NT2/D1 (cell line): ENCODE measurements around the gene TNS3.

Experiments
- SUZ12 ChIP-seq: IDR thresholded peaks from 2 replicates; pipeline ENCODE4 v1.6.1; 2011; ENCODE audit not compliant: insufficient read length, insufficient read depth; ENCODE audit errors: extremely low read depth
- YY1 ChIP-seq: IDR thresholded peaks from 2 replicates; pipeline ENCODE4 v1.6.1; 2011; ENCODE audit not compliant: insufficient read length, insufficient read depth
- ZNF274 ChIP-seq: IDR thresholded peaks from 2 replicates; pipeline ENCODE4 v1.6.1; 2011; ENCODE audit warnings: mild to moderate bottlenecking, low read depth, low read length

DNA sequence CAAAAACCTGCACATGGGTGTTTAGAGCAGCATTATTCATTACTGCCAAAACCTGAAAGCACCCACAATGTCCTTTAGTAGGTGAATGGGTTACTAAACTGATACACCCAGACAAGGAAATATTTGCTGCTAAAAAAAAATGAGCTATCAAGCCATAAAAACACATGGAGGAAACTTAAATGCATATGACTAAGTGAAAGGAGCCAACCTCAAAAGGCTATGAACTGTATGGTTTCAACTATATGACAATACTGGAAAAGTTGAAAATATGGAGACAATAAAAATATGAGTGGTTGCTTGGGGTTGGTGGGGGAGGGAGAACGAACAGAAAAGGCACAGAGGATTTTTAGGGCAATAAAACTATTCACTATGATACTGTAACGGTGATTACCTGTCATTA is 291.0 kb downstream of the TNS3 start:
- no peak for TF ChIP-seq SUZ12
- no peak for TF ChIP-seq ZNF274
- TF ChIP-seq YY1, result no peak
